ENCODE measurements around the gene SMC1A.

GRCh38 chrX:53362449-53362848 lies 60.0 kb downstream of the SMC1A start:
- TF ChIP-seq CTCF (conservative IDR thresholded peaks at IDR 0.05; ENCODE audit: low read length) (no peak), EZH2phosphoT487 (IDR thresholded peaks at IDR 0.05; ENCODE audit: borderline replicate concordance) (no peak)

Data from Loucy (cell line).